Stimulated activated CD4-positive, alpha-beta T cell treated with anti-CD3 and anti-CD28 coated beads, Interleukin-12 subunit alpha, Interleukin-12 subunit beta, amount 100 ng/mL, for 4 hours (primary cell): ENCODE measurements around the gene SCMH1.

Experiments
- DNase-seq: peaks from one replicate; pipeline ENCODE4 v3.0.0-alpha.2; 2020

Gene SCMH1

DNA sequence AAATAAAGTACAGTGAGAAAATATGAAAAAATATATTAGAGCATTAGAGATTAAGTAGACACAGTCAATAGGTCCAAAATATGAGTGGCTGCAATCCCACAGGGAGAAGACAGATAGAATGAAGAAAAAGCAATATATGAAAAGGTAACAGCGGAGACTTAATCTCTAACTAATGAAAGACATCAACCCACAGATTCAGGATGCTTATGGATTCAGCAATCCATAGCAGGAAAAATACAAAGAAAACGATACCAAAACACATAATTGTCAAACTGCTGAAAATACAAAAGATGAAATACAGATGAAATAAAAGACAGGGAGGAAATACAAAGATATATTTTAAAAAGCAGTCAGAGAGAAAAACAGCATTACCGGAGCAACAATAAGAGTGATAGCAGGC lies 163.9 kb downstream of the SCMH1 start:
- no peak for DNase-seq

- DNase-seq, result no peak
Observed at GRCh38 chr1:41073971-41074370, 168.1 kb downstream of the SCMH1 start.

DNA sequence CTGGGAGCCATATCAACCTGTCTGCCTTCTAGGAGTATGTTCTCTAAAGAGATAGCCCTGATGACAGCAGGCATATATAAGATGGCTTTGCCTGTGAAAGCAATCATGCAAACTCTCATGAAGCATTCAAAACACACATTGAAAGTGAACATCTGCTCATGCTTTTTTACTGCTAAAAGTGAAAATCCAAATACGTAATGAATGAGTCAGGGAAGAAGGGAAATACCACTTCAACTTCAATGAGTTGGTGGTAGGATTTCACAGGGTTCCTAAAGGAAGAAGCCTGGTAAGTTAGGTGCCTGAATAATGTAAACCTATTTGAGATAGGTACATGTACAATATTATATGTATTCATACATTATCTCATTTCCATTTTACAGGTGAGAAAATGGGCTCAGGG lies 170.1 kb downstream of the SCMH1 start:
- no peak for DNase-seq

DNA sequence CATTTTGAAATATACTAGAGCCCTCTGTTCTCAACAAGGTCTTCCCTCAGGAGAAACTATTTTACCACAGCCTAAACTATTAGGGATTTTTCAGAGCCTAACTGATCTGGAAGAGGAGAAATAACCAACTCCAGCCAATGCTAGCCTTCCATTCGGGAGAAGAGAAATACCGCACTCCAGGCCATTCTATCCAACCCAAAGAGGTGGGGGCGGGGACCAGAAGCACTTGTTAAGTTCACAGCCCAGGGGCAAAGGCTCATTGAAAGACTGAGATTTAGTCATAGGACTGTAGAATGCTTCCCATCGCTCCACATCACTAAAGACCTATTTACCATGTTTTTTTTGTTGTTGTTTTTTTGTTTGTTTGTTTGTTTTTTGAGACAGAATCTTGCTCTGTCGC lies 185.2 kb downstream of the SCMH1 start:
- DNase-seq, result no peak

DNA sequence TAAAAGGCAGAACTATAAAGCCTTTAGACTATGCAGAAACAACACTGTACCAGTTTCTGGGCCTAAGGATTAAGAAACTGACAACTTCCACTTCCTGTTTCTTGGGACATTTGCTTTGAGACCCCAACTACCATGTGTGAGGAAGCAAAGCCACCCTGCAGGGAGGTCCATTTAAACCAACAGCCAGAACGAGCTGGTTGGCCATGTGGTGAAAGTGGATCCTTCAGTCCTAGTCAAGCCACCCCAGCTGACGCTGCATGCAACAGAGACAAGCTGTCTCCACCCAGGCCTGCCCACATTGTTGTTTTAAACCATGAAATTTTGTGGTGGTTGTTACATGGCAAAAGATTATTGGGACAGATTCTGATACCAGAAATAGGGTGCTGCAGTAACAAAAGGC lies 188.8 kb downstream of the SCMH1 start:
- no peak for DNase-seq

DNA sequence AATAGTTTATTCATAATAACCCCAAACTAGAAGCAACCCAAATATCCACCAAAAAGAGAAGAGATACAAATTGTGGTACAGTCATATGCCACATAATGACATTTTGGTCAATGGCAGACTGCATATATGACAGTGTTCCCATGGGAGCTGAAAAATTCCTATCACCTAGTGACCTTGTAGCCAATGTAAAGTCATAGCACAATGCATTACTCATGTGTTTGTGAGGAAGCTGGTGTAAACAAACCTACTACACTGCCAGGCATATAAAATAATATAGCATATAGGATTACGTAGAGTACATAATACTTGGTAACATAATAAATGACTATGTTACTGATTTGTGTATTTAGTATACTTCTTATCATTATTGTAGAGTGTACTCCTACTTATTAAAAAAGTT lies 191.1 kb downstream of the SCMH1 start:
- DNase-seq, result no peak

- no peak for DNase-seq
Observed at GRCh38 chr1:41048540-41048939, 193.6 kb downstream of the SCMH1 start.

DNA sequence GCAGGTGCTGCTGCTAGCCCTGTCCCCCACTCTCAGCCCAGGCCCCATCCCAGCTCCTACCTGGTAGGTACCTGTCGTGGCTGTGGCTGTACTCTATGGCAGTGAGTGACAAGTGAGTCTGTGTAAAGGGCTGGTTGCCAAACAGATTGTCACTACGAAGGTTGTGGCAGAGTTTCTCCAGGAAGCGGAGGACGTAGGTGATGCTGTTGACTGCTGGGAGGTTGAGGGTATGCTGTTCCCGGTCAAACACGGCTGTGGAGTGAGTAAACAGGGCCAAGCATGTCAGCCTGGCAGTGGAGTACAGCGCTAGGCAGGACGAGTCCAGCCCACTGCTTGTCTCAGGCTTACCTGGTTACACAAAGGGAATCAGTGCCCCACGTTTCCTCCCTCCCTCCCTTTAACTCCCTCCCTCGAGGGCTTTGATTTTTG lies 195.7 kb downstream of the SCMH1 start:
- no peak for DNase-seq

DNA sequence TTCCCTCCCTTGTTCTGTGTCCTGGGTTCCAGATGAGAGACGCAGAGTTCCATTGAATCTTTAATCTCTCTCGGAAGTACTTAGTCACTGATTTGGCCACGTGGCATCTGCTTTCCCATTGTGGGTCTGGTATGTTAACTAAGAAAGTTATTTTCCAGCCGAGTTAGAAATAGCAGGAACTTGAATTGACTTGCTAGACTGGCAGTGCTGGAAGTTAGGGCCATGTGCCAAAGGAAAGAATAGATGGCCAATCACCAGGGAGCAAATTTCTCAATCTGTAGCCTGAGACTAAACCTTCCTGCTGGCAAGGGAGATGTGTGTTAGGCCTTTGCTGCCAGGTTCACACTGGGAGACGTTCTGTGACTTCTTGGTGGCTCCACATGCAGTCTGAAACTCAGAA lies 196.4 kb downstream of the SCMH1 start:
- no peak for DNase-seq

DNA sequence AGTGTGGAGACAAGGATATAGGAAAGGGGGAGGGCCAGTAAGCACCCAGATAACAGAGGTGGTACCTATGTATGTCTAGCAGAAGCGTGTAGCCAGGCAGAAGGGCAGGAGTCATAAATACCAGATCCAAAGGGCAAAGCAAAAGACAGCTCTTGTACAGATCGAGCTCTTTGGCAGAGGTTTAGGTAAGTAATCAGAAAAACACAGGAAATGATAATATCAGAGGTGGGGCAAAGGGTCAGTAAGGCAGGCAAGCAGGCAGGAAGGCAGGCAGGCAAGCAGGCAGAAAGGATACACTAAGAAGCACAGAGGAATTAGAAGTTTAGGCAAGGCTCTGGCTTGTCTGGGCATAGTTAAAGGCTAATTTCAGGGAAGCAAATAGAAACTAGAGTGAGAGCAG lies 197.9 kb downstream of the SCMH1 start:
- no peak for DNase-seq

- no peak for DNase-seq
Observed at GRCh38 chr1:41041614-41042270, 200.4 kb downstream of the SCMH1 start.

DNA sequence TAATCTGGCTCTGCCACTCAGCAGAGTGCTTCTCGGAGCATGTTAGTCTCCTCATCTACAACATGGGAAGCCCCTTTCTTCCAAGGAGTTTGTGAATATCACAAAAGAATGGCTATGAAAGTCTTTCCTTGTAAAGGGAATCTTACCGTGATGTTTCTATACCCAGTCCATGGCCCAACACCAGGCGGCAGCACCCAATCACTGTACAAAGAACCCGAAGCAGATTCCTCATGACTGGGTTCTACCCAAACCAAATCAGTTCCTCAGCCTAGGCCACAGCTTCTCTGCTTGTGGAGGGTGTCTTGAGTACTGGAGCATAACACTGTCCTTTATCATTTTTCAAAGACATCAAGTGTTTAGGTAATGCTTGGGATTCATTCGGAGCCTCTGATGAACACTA lies 204.0 kb downstream of the SCMH1 start:
- DNase-seq, result no peak

DNA sequence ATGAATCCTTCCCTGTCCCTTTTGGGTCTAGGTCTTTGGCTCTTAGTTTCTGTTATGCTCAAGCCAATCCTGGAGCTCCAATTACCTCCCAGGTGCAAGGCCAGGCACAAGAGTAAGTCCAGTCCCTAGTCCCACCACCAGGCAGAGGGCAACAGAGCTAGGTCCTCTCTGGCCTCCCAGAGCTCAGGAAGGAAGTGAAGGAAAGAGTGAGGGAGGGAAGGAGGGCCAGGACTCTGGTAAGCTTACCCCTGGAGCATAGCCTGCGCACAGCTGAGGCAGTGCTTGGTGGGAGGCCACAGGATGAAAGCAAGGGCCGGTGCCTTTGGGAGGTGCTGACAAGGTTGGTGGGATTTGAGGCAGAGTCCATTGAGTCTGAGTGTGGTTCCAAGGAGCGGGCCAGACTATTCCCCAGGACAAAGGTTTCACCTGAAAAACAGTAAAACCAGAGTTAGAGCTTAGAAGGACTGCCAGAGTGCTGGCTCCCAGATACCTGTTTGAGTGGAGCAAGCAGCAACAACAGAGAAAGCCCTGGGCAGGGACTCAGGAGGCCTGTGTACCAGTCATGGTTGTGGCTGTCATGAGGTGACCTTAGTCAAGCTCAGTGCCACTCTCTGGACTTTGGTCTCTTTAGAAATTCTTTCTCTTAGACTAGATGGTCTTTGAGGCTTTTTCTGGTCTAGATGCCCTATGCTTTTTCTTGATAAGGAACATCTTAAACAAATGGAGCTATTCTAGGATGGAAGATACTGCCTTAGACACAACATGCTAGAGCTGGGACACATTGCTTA lies 204.8 kb downstream of the SCMH1 start:
- no peak for DNase-seq

- DNase-seq, result no peak
Observed at GRCh38 chr1:41033272-41033671, 208.8 kb downstream of the SCMH1 start.

GRCh38 chr1:41032147-41032546 lies 210.0 kb downstream of the SCMH1 start:
- no peak for DNase-seq

GRCh38 chr1:41030872-41031616 lies 211.1 kb downstream of the SCMH1 start:
- DNase-seq, result no peak

DNA sequence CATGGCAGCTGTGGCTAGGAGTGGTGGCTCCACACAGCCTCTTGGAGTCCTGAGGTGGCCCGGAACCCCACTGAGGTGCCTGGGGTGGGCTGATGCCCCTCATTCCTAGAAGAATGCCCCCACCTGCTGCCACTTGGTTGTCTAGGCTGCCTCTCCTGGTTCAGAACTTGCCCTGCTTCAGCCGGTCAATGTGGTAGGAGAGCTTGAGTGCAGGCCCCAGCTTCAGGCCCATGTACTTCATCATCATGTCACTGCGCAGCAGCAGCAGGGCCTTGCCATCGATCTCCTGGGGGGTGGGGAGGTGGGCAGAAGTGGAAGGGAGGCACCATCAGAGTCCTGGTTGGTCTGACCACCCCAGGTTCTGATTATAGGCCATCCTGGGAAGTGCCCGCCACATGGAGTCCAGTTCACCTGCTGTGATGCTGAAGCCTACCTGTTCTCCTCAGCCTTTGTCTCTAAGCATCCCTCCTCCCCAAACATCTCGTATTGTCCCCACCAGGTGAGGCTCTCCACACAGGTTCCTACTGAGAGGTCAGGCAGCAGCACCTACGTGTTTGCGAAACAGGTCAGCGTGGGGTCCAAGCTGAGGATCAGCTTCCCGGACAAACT lies 214.0 kb downstream of the SCMH1 start:
- DNase-seq, result no peak

DNA sequence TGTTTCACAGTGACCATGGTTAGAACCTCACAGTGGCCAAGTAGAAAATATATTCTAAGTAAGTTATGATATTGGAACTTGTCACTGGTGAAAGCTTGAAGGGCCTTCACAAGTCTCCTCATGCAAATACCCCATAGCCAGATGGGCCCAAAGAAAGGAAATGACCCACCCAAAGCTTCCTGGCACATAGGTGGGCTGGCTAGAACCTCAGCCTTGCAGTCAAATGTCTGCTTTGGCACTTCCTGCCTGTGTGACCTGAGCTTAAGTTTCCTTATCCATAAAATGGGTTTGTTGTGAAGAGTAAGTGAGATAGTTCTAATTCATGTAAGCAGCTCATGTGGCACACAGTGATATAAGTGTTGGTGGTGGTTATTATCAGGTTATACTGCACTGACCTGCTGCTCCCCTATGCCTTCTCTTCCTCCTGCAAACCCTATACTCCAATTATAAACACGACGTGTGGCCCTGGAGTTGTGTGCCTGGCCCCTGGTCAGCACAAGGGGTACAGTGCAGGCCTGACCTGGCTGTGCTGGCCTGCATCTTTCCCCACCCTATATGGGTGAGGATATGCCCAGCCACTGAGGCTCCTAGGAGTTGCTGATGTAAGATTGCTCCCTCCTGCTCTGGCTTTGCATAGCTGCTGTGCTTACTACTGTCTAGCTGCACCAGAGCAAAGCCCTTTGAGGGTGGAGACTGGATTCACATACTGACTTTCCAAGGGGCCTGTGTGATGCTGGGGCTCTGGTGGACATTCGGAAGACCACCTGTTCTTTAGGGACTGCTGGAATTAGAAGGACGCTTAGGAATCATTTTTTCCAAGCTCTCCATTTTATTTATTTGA lies 215.9 kb downstream of the SCMH1 start:
- DNase-seq, result no peak

DNA sequence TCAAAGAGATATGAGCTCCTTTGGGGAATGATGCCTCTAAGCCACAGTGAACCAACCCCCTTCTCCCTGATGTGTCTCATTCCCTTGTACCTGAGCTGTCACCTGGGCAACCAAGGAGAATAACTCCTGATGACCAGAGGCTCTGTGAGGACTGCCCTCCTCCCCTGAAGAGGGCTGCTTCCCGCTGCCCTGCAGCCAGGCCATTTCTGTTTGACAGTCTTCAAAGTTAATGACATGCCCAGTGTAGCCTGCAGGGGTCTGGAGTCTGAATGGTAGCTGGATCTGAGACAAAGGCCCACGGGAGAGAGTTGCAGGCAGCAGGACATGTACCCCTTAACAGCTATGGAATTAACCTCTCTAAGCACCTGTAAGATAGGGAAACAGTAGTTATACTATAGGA lies 217.2 kb downstream of the SCMH1 start:
- DNase-seq, result no peak

- no peak for DNase-seq
Observed at GRCh38 chr1:41023279-41023990, 218.7 kb downstream of the SCMH1 start.

GRCh38 chr1:41022424-41022823 lies 219.7 kb downstream of the SCMH1 start:
- no peak for DNase-seq
